K562 (cell line): Measurements from ENCODE around the gene ANKS1B. TPM values are rescaled to one million over a fixed set of nuclear protein-coding genes. Genes with fewer than 3 reads are reported as not detected.

ENCODE experiments used
- ATAC-seq: fragments of 200-7000 bp; cut with Tn5 transposase; 3 replicates; pipeline ENCODE4 v1.9.1; 2020; ENCODE audit warnings: moderate library complexity
- BruUV-seq: library from RNA; stranded (reverse); fragments of 400-500 nt; replicated peaks from 2 replicates; lab custom pipeline; 2021; lab: Mats Ljungman, UMichigan
- CTCF ChIA-PET: fragments of 300-600 bp; formaldehyde crosslinking; extraction: SDS; loops from one replicate; lab custom pipeline; 2021; ENCODE audit warnings: low intra/inter-chr PET ratio; lab: Yijun Ruan, JAX
- POLR2A ChIA-PET: fragments of 300-600, 350-650 bp; sonication (Branson Sonifier 250); formaldehyde crosslinking; extraction: SDS; loops from one replicate; lab custom pipeline; 2021; ENCODE audit warnings: antibody characterized with exemption, inconsistent platforms; lab: Yijun Ruan, JAX
- DNase-seq, 4 experiments: peaks; one replicate each; pipeline versions ENCODE4 v3.0.0 to v3.0.0-alpha.2; 2011 to 2018; ENCODE audit warnings: low spot score in 3 of 4, mixed read lengths in 3 of 4; ENCODE audit errors: extremely low read depth in 1 of 4
- FAIRE-seq: peaks from 2 replicates; lab custom pipeline; 2011; peaks lifted over from hg19 to GRCh38; lab: Jason Lieb, UNC
- H2AFZ ChIP-seq: 2 replicates; pipeline ENCODE4 v1.6.0; 2011; ENCODE audit warnings: low read depth, low read length, control low read depth, inconsistent platforms
- H3K27ac ChIP-seq: fragments of 200-600 bp; 3 replicates; pipeline ENCODE4 v1.8.0; 2011; ENCODE audit warnings: low read depth, mild to moderate bottlenecking, control low read depth, inconsistent platforms, low read length, moderate library complexity, mixed read lengths; ENCODE audit errors: extremely low read depth
- H3K27me3 ChIP-seq, 2 experiments: fragments of 300-600 bp in 1 of 2; 2 replicates in 1 of 2; 3 replicates in 1 of 2; pipeline versions ENCODE4 v1.6.0 to v1.8.0; 2011; ENCODE audit warnings: inconsistent platforms in 2 of 2, low read length in 2 of 2, mild to moderate bottlenecking in 1 of 2, mixed read lengths in 1 of 2, moderate library complexity in 1 of 2; ENCODE audit not compliant: control insufficient read depth in 2 of 2, insufficient read depth in 2 of 2
- H3K36me3 ChIP-seq: fragments of 300-600 bp; 3 replicates; pipeline ENCODE4 v1.8.0; 2011; ENCODE audit warnings: mild to moderate bottlenecking, low read length, inconsistent platforms; ENCODE audit not compliant: control insufficient read depth, insufficient read depth
- H3K4me1 ChIP-seq, 2 experiments: fragments of 200-600 bp in 1 of 2; replicated peaks in 1 of 2; 2 replicates in 1 of 2; 3 replicates in 1 of 2; pipeline versions ENCODE4 v1.5.1 to v1.8.0; 2011; ENCODE audit warnings: inconsistent platforms in 2 of 2, low read length in 2 of 2, mild to moderate bottlenecking in 1 of 2, mixed read lengths in 1 of 2, moderate library complexity in 1 of 2; ENCODE audit not compliant: control insufficient read depth in 2 of 2, insufficient read depth in 2 of 2
- H3K4me2 ChIP-seq: 2 replicates; pipeline ENCODE4 v1.6.1; 2011; ENCODE audit warnings: low read length, control low read depth, inconsistent platforms, mixed read lengths; ENCODE audit not compliant: insufficient read depth
- H3K4me3 ChIP-seq: fragments of 200-600 bp; sonication (generic), shearing (Covaris generic); 2 replicates; pipeline ENCODE4 v1.5.1; 2016; ENCODE audit warnings: control low read depth, inconsistent platforms
- H3K79me2 ChIP-seq: fragments of 200-600 bp; 3 replicates; pipeline ENCODE4 v1.8.0; 2011; ENCODE audit warnings: low read length, inconsistent platforms; ENCODE audit not compliant: control insufficient read depth, insufficient read depth
- H3K9ac ChIP-seq, 2 experiments: 2 replicates each; pipeline versions ENCODE4 v1.6.0 to v1.6.1; 2011; ENCODE audit warnings: low read depth in 2 of 2, low read length in 2 of 2, control low read depth in 1 of 2, inconsistent platforms in 1 of 2, mild to moderate bottlenecking in 1 of 2, mixed read lengths in 1 of 2; ENCODE audit not compliant: insufficient read depth in 1 of 2
- H3K9me1 ChIP-seq: one replicate; pipeline ENCODE4 v1.6.0; 2011; ENCODE audit warnings: inconsistent platforms, mild to moderate bottlenecking, low read length, moderate library complexity; ENCODE audit not compliant: control insufficient read depth, insufficient read depth
- H3K9me3 ChIP-seq: replicated peaks from 2 replicates; pipeline ENCODE4 v1.5.1; 2011; ENCODE audit warnings: low read depth, low read length, inconsistent platforms; ENCODE audit not compliant: control insufficient read depth, insufficient read depth
- H4K20me1 ChIP-seq: replicated peaks from 2 replicates; pipeline ENCODE4 v1.6.1; 2011; ENCODE audit warnings: low read length, inconsistent platforms, mixed read lengths; ENCODE audit not compliant: control insufficient read depth, insufficient read depth
- ASH1L ChIP-seq: fragments of 450-650 bp; IDR thresholded peaks from 2 replicates; pipeline ENCODE4 v1.6.1; 2018; ENCODE audit warnings: borderline replicate concordance, mild to moderate bottlenecking, low read depth; ENCODE audit not compliant: partially characterized antibody
- ATF7 ChIP-seq: fragments of 450-650 bp; IDR thresholded peaks from 2 replicates; pipeline ENCODE4 v1.7.1; 2014; ENCODE audit warnings: mild to moderate bottlenecking, moderate library complexity
- CBFB ChIP-seq: sonication (generic); formaldehyde crosslinking; IDR thresholded peaks from 2 replicates; pipeline ENCODE4 v1.4.0; 2020; ENCODE audit warnings: mild to moderate bottlenecking, missing genetic modification reagents
- CREBBP ChIP-seq: IDR thresholded peaks from one replicate; pipeline ENCODE4 v1.6.1; 2012; ENCODE audit warnings: low read depth, mild to moderate bottlenecking, control low read depth, inconsistent platforms, low read length
- FOXA1 ChIP-seq: fragments of 450-650 bp; IDR thresholded peaks from 2 replicates; pipeline ENCODE4 v1.6.1; 2016; ENCODE audit warnings: mild to moderate bottlenecking, borderline replicate concordance
- GATAD2A ChIP-seq: fragments of 450-650 bp; IDR thresholded peaks from 2 replicates; pipeline ENCODE4 v1.6.1; 2017
- RBM34 ChIP-seq: fragments of 200-400 bp; formaldehyde crosslinking; IDR thresholded peaks from 2 replicates; pipeline ENCODE4 v1.6.1; 2018; ENCODE audit warnings: low read length, borderline replicate concordance; ENCODE audit not compliant: insufficient read depth
- RFX5 ChIP-seq: IDR thresholded peaks from 2 replicates; pipeline ENCODE4 v1.6.1; 2011; ENCODE audit warnings: low read depth, mild to moderate bottlenecking, improper control_type of control experiment, low read length
- SIX5 ChIP-seq, 2 experiments: IDR thresholded peaks; 2 replicates each; pipeline ENCODE4 v1.6.1; 2011; ENCODE audit warnings: low read length in 2 of 2, borderline replicate concordance in 1 of 2, low read depth in 1 of 2, mild to moderate bottlenecking in 1 of 2, moderate library complexity in 1 of 2; ENCODE audit not compliant: insufficient read depth in 1 of 2
- ZSCAN29 ChIP-seq: fragments of 450-650 bp; IDR thresholded peaks from 2 replicates; pipeline ENCODE4 v1.6.1; 2017
- WGBS: fragments of 100-300 bp; shearing (Covaris generic); methylation state at CpG from one replicate; pipeline ENCODE4 v1.1.6; 2016; ENCODE audit warnings: low coverage, mixed read lengths; ENCODE audit not compliant: insufficient coverage; ENCODE audit errors: missing lambda C conversion rate; 5-methylcytosine and 5-hydroxymethylcytosine counted together
- in situ Hi-C: fragments of 300-500 bp; cut with MboI; formaldehyde crosslinking; loops from 4 replicates; pipeline ENCODE4 v1.15.0; 2018; ENCODE audit warnings: inconsistent platforms, mixed read lengths
- intact Hi-C: fragments of 100-400 bp; cut with micrococcal nuclease; formaldehyde crosslinking; loops from 2 replicates; pipeline ENCODE4 v1.14.2; 2022
- polyA plus RNA-seq, 8 experiments: library from polyadenylated mRNA; depleted of rRNA in 4 of 8; stranded (reverse) in 5 of 8; unstranded in 3 of 8; fragments of >200 nt; fragmentation: Nextera tagmentation in 2 of 8; fragmentation: Illumina TruSeq in 1 of 8; extraction: Ambion mirVana in 2 of 8; extraction: Trizol in 1 of 8; gene quantifications; 2 replicates each; pipeline versions ENCODE4 v1.2.1 to v1.2.3, GENCODE V29; 2011 to 2014; ENCODE audit warnings: inconsistent platforms in 1 of 8, missing spikeins in 1 of 8
- total RNA-seq, 7 experiments: library from RNA; depleted of rRNA in 6 of 7; stranded (reverse); fragments of >200 nt in 6 of 7; fragmentation: Illumina TruSeq in 2 of 7; extraction: Trizol in 2 of 7; gene quantifications; 2 replicates each; pipeline versions ENCODE4 v1.2.1 to v1.2.3, GENCODE V29; 2011 to 2021; ENCODE audit warnings: low replicate concordance in 1 of 7
- TF ChIP-seq, protein P1 (sequence below), 2 experiments: fragments of 450-650 bp; conservative IDR thresholded peaks; 2 replicates each; pipeline ENCODE4 v1.6.1; 2017; ENCODE audit warnings: mild to moderate bottlenecking in 2 of 2, moderate library complexity in 2 of 2
- TF ChIP-seq, protein P2 (sequence below): fragments of 450-650 bp; IDR thresholded peaks from 2 replicates; pipeline ENCODE4 v1.6.1; 2016; ENCODE audit warnings: low read depth

Gene ANKS1B
- total and polyA plus RNA-seq, 9 of the 15 experiments (the other 6 are each of a cell fraction or from before 2014, with no cell fraction given), result 0.04 to 0.47 (median 0.28) TPM; not detected in 4

DNA sequence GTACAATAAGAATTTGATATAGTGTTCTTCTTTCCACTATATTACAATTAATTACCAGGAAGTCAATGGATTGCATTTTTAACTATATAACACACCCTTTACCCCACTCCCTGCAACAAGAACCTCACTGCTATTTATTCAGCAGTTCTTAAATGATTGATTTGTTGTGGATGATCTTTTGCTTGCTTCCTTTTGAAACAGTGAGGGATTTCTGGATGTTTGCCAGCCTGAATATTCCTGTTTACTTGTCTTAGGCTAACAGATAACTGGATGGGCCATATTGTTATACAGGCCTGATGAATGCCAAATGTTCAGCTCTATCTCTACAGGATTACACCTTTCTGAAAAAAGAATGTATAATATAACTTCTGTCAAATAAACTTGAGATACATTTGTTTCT lies 842.1 kb downstream of the ANKS1B start (continued):
- no peak for TF ChIP-seq FOXA1

DNA sequence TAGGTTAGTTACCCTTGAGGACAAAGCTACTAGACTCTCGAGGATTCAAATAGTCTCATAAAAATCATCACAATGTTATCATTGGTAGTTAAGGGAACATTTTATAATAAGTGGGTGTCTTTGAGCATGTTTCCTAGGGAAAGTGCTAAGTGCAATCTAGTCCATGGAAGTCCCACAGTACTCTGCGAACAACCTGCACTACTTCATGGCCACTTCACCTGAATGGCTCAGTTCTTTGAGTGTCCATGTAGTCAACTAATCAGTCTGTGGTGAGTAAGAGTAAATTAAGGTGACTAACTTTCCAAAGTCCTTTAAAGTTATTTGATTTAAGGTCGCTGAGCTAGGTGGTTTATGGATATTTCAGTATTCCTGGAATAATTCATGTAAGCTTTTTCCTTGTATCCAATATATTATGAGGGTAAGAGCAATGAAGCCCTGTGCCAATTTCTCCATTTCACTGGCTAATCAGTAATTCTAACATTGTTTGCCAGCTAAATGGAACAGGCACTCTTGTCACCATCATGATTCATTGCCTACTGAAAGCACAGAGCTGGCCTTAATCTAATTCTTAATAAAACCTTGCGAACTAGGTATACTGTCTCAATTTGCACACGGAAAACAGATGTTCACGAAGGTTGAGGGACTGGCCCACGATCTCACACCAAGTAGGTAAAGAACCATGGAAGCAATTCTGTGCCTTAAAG lies 844.6 kb downstream of the ANKS1B start:
- no peaks in the 10 kb centered on the region for H3K9me1 ChIP-seq
- no peak overlapping the region for H3K4me2 ChIP-seq
- WGBS, result 3% methylated on average over 7 of the region's 7 CpGs
- H3K4me1 ChIP-seq, result no peaks in the 10 kb centered on the region
- H3K9ac ChIP-seq, result no peak overlapping the region
- FAIRE-seq (no peak), DNase-seq (no peak), ATAC-seq (no peak)
- H3K79me2 ChIP-seq, result no peaks in the 10 kb centered on the region
- no TSS peak for BruUV-seq
- in situ Hi-C loops (no loop called here), intact Hi-C loops (no loop called here)
- H2AFZ ChIP-seq, result no peak overlapping the region
- H3K27ac ChIP-seq, result no peak overlapping the region
- H3K4me3 ChIP-seq, result no peak overlapping the region
- no peaks in the 10 kb centered on the region for H3K36me3 ChIP-seq
- ChIA-PET CTCF (no interaction called here), POLR2A (no interaction called here)
- no peaks in the 10 kb centered on the region for H4K20me1 ChIP-seq
- no peaks in the 10 kb centered on the region for H3K27me3 ChIP-seq
- H3K9me3 ChIP-seq, result no peaks in the 10 kb centered on the region
- no peak for TF ChIP-seq ATF7
- no peak for TF ChIP-seq RFX5
- TF ChIP-seq ZSCAN29, result no peak
- TF ChIP-seq, protein P1, sequence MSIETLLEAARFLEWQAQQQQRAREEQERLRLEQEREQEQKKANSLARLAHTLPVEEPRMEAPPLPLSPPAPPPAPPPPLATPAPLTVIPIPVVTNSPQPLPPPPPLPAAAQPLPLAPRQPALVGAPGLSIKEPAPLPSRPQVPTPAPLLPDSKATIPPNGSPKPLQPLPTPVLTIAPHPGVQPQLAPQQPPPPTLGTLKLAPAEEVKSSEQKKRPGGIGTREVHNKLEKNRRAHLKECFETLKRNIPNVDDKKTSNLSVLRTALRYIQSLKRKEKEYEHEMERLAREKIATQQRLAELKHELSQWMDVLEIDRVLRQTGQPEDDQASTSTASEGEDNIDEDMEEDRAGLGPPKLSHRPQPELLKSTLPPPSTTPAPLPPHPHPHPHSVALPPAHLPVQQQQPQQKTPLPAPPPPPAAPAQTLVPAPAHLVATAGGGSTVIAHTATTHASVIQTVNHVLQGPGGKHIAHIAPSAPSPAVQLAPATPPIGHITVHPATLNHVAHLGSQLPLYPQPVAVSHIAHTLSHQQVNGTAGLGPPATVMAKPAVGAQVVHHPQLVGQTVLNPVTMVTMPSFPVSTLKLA (conservative IDR thresholded peaks at IDR 0.05), result no peak
- TF ChIP-seq, protein P2, sequence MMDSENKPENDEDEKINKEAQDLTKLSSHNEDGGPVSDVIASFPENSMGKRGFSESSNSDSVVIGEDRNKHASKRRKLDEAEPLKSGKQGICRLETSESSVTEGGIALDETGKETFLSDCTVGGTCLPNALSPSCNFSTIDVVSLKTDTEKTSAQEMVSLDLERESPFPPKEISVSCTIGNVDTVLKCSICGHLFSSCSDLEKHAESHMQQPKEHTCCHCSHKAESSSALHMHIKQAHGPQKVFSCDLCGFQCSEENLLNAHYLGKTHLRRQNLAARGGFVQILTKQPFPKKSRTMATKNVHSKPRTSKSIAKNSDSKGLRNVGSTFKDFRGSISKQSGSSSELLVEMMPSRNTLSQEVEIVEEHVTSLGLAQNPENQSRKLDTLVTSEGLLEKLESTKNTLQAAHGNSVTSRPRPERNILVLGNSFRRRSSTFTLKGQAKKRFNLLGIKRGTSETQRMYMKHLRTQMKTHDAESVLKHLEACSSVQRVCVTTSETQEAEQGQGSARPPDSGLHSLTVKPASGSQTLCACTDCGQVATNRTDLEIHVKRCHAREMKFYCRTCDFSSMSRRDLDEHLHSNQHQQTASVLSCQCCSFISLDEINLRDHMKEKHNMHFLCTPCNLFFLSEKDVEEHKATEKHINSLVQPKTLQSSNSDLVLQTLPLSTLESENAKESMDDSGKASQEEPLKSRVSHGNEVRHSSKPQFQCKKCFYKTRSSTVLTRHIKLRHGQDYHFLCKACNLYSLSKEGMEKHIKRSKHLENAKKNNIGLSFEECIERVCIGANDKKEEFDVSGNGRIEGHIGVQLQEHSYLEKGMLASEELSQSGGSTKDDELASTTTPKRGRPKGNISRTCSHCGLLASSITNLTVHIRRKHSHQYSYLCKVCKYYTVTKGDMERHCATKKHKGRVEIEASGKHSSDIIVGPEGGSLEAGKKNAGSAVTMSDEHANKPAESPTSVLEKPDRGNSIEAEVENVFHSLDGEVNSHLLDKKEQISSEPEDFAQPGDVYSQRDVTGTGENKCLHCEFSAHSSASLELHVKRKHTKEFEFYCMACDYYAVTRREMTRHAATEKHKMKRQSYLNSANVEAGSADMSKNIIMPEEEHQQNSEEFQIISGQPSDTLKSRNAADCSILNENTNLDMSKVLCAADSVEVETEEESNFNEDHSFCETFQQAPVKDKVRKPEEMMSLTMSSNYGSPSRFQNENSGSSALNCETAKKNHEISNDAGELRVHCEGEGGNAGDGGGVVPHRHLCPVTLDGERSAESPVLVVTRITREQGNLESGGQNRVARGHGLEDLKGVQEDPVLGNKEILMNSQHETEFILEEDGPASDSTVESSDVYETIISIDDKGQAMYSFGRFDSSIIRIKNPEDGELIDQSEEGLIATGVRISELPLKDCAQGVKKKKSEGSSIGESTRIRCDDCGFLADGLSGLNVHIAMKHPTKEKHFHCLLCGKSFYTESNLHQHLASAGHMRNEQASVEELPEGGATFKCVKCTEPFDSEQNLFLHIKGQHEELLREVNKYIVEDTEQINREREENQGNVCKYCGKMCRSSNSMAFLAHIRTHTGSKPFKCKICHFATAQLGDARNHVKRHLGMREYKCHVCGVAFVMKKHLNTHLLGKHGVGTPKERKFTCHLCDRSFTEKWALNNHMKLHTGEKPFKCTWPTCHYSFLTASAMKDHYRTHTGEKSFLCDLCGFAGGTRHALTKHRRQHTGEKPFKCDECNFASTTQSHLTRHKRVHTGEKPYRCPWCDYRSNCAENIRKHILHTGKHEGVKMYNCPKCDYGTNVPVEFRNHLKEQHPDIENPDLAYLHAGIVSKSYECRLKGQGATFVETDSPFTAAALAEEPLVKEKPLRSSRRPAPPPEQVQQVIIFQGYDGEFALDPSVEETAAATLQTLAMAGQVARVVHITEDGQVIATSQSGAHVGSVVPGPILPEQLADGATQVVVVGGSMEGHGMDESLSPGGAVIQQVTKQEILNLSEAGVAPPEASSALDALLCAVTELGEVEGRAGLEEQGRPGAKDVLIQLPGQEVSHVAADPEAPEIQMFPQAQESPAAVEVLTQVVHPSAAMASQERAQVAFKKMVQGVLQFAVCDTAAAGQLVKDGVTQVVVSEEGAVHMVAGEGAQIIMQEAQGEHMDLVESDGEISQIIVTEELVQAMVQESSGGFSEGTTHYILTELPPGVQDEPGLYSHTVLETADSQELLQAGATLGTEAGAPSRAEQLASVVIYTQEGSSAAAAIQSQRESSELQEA, result no peak
- no peak for TF ChIP-seq ASH1L
- no peak for TF ChIP-seq GATAD2A
- TF ChIP-seq CBFB, result no peak
- TF ChIP-seq SIX5 (IDR thresholded peaks at IDR 0.05; ENCODE audit: borderline replicate concordance in 1 of 2, insufficient read depth in 1 of 2, low read depth in 1 of 2, low read length in 2 of 2), result no peak
- no peak for TF ChIP-seq CREBBP
- TF ChIP-seq RBM34, result no peak
